Cardiac septum (tissue), 1 donor: ENCODE measurements around the gene DEFB129. TPM values are rescaled to one million over a fixed set of nuclear protein-coding genes. Genes with fewer than 3 reads are reported as not detected.

Source experiments
- DNase-seq: peaks from one replicate; pipeline ENCODE4 v3.0.0-alpha.2; 2020; ENCODE audit warnings: low spot score
- intact Hi-C: fragments of 100-400 bp; cut with DNase I; formaldehyde crosslinking; loops from one replicate; pipeline ENCODE4 v1.14.0; 2022
- total RNA-seq: library from RNA; stranded (reverse); fragmentation: NEBNext Ultra II Directional; extraction: Animal tissue kit (Norgen Biotek cat#: 25700); gene quantifications from one replicate; pipeline ENCODE4 v1.2.1, GENCODE V29; 2021
- donor health status: DM: no; HTN: no; CAD: no.

The DEFB129 gene
- total RNA-seq, 1 donor from 2014 or later = not detected

DNA sequence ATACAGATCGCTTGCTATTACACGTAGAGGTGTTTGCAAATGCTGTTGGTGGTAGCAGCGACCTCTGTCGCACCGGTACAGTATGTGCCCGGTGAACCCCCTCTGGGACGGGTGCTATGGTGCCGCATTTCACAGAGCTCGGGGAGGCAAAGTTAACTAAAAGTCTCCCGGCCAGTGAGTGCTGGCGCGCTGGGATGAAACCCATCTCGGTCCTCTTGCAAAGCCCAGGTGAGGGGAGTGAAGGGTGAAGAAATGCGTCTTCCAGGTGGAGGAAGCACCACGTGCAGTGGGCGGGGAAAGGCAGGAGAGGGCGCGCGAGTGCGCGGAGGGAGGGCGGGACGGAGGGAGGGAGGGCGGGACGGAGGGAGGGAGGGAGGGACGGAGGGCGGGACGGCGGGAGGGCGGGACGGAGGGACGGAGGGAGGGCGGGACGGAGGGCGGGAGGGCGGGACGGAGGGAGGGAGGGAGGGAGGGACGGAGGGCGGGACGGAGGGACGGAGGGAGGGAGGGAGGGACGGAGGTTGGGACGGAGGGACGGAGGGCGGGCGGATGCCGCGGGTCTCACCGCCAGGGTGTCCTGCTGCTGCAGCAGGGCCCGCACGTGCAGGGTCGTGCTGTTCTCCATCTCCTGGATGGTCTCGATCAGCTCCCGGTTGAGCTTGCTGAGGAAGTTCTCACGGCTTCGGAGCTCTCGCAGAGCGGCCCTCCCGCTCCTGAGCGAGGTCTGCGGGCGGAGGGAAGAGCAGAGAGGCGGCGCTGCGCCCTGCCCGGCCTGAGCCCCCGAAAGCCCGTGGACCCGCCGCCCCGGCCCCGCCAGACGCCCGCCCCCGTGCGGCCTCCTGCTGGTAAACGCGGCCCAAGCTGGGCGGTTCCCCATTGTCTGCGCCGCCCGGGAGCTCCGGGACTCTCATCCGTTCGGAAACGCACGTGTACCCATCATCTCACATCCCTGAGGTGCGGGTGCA lies 51.8 kb downstream of the DEFB129 start:
- intact Hi-C loops = loop anchor here (10.0 kb wide), 1 partner anchor 56 kb away; no protein-coding TSS in a partner anchor
- no peak for DNase-seq

Other genes with a start within 250 kb of the DEFB129 start
- gene DEFB125, start 139.6 kb upstream of the DEFB129 start, total RNA-seq = not detected
- gene DEFB126, start 84.7 kb upstream of the DEFB129 start, total RNA-seq = not detected
- not detected for gene DEFB127, start 69.8 kb upstream of the DEFB129 start, total RNA-seq
- gene DEFB128, start 37.5 kb upstream of the DEFB129 start, total RNA-seq = not detected
- not detected for gene DEFB132, start 30.5 kb downstream of the DEFB129 start, total RNA-seq
- 3.7 TPM for gene C20orf96, start 63.5 kb downstream of the DEFB129 start, total RNA-seq
- 10.4 TPM for gene ZCCHC3, start 70.3 kb downstream of the DEFB129 start, total RNA-seq
- gene SOX12, start 98.3 kb downstream of the DEFB129 start, total RNA-seq = 10.6 TPM
- 23.9 TPM for gene NRSN2, start 119.9 kb downstream of the DEFB129 start, total RNA-seq
- 1.3 TPM for gene TRIB3, start 153.5 kb downstream of the DEFB129 start, total RNA-seq
- gene RBCK1, start 181.0 kb downstream of the DEFB129 start, total RNA-seq = 44.3 TPM
- gene TBC1D20, start 235.3 kb downstream of the DEFB129 start, total RNA-seq = 26.5 TPM